ENCODE data around the gene TLN1. TPM values are rescaled to one million over a fixed set of nuclear protein-coding genes. Genes with fewer than 3 reads are reported as not detected.

Gene TLN1
- total RNA-seq, 1 experiment from 2014 or later = 109 TPM

DNA sequence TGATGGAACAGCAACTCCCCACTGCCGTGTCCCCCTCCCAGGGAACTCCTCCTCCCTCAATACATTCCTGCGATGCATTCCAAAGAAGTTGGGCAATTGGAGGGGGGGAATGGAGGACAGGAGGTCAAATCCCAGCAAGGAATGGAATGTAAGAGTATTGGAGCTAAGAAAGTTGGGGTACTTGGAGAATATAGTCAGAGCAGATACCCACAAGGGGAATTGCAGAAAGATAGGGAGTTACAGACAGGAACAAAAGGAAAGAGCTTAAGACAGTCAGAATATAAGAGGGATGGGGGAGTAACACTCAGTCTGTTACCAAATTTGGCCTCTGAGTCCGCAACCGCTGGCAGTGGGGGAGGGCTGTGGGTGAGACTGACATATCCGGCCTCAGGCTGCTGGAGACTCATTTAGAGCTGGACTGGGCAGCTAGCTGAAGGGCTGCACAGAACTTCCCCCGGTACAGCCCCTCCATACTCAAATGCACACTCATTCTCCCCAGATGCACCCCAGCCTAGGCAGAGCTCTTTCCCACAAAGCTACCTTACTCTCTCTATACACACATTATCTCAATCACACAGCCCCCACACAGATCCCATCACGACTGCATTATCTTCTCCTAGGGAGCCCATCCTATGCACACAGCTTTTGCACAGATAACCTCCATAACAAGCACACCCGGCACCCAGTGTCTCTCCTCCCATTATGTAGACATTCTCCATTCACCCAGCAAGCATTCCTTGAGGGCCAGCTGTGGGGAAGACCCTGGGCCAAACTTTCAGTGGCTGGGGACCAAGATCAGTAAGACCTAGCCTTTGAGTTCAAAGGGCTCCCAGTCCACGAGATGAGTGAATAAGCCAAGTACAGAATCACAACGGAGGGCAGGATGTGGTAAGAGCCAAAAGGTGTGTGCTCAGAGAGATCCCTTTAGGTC is 3.7 kb downstream of the TLN1 start (continued):
- no peak for TF ChIP-seq SMAD4 (CRISPR knock-in tag; IDR thresholded peaks at IDR 0.05)

GRCh38 chr9:35727676-35728040 is 4.3 kb downstream of the TLN1 start:
- no peak overlapping the region for H3K4me3 Mint-ChIP-seq
- no peak overlapping the region for H3K27ac Mint-ChIP-seq
- H3K36me3 Mint-ChIP-seq = peaks cover 21% of the 10 kb centered on the region
- ChIA-PET POLR2A (interaction anchor here (0.5 to 2.6 kb wide), 5 partner anchors 31 to 1318 kb away, joined by 3 to 14 read pairs (median 4); partner anchors contain the start of gene TPM2), CTCF (interaction anchor here (0.9 to 8.3 kb wide), 24 partner anchors 9 to 612 kb away, joined by 3 to 103 read pairs (median 10); partner anchors contain the start of genes ARHGEF39, ATOSB, CCDC107 and GBA2)
- H3K27me3 Mint-ChIP-seq (ENCODE audit: low read depth) = no peaks in the 10 kb centered on the region
- no peak for DNase-seq (ENCODE audit: low spot score)
- H3K9me3 Mint-ChIP-seq = no peaks in the 10 kb centered on the region
- H3K4me1 Mint-ChIP-seq = peaks cover 7% of the 10 kb centered on the region; the same call in 1 of the 2 replicates
- ATAC-seq = no peak
- TF ChIP-seq MYBL2 (CRISPR knock-in tag; IDR thresholded peaks at IDR 0.05) (no peak), JUN (CRISPR knock-in tag; IDR thresholded peaks at IDR 0.05) (no peak), ZNF263 (CRISPR knock-in tag; IDR thresholded peaks at IDR 0.05; ENCODE audit: low read depth) (no peak), ZBTB21 (CRISPR knock-in tag; IDR thresholded peaks at IDR 0.05; ENCODE audit: borderline replicate concordance) (no peak), ZNF138 (CRISPR knock-in tag; conservative IDR thresholded peaks at IDR 0.05) (no peak), OVOL2 (CRISPR knock-in tag; IDR thresholded peaks at IDR 0.05; ENCODE audit: borderline replicate concordance) (no peak), FOXK1 (CRISPR knock-in tag; IDR thresholded peaks at IDR 0.05) (no peak), HMGA2 (CRISPR knock-in tag; IDR thresholded peaks at IDR 0.05) (no peak), SOX15 (CRISPR knock-in tag; IDR thresholded peaks at IDR 0.05) (no peak), NR2C2 (CRISPR knock-in tag; IDR thresholded peaks at IDR 0.05) (no peak)
- TF ChIP-seq, protein P1, sequence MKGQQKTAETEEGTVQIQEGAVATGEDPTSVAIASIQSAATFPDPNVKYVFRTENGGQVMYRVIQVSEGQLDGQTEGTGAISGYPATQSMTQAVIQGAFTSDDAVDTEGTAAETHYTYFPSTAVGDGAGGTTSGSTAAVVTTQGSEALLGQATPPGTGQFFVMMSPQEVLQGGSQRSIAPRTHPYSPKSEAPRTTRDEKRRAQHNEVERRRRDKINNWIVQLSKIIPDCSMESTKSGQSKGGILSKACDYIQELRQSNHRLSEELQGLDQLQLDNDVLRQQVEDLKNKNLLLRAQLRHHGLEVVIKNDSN (CRISPR knock-in tag; IDR thresholded peaks at IDR 0.05) = no peak
- TF ChIP-seq, protein P2, sequence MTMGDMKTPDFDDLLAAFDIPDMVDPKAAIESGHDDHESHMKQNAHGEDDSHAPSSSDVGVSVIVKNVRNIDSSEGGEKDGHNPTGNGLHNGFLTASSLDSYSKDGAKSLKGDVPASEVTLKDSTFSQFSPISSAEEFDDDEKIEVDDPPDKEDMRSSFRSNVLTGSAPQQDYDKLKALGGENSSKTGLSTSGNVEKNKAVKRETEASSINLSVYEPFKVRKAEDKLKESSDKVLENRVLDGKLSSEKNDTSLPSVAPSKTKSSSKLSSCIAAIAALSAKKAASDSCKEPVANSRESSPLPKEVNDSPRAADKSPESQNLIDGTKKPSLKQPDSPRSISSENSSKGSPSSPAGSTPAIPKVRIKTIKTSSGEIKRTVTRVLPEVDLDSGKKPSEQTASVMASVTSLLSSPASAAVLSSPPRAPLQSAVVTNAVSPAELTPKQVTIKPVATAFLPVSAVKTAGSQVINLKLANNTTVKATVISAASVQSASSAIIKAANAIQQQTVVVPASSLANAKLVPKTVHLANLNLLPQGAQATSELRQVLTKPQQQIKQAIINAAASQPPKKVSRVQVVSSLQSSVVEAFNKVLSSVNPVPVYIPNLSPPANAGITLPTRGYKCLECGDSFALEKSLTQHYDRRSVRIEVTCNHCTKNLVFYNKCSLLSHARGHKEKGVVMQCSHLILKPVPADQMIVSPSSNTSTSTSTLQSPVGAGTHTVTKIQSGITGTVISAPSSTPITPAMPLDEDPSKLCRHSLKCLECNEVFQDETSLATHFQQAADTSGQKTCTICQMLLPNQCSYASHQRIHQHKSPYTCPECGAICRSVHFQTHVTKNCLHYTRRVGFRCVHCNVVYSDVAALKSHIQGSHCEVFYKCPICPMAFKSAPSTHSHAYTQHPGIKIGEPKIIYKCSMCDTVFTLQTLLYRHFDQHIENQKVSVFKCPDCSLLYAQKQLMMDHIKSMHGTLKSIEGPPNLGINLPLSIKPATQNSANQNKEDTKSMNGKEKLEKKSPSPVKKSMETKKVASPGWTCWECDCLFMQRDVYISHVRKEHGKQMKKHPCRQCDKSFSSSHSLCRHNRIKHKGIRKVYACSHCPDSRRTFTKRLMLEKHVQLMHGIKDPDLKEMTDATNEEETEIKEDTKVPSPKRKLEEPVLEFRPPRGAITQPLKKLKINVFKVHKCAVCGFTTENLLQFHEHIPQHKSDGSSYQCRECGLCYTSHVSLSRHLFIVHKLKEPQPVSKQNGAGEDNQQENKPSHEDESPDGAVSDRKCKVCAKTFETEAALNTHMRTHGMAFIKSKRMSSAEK (CRISPR knock-in tag; IDR thresholded peaks at IDR 0.05; ENCODE audit: borderline replicate concordance) = no peak

- Mint-ChIP-seq H3K27ac (no peak overlapping the region; the same call in none of the 2 replicates), H3K4me1 (peaks cover 7% of the 10 kb centered on the region; the same call in 1 of the 2 replicates), H3K4me3 (no peak overlapping the region), H3K27me3 (ENCODE audit: low read depth) (no peaks in the 10 kb centered on the region), H3K9me3 (no peaks in the 10 kb centered on the region), H3K36me3 (peaks cover 27% of the 10 kb centered on the region)
- ChIA-PET POLR2A (interaction anchor here (0.8 to 2.6 kb wide), 6 partner anchors 23 to 62 kb away, joined by 3 to 14 read pairs (median 4); partner anchors contain the start of genes GBA2, RGP1 and TPM2), CTCF (interaction anchor here (0.9 to 8.3 kb wide), 17 partner anchors 9 to 611 kb away, joined by 3 to 103 read pairs (median 11); partner anchors contain the start of genes ARHGEF39, ATOSB, CCDC107 and GBA2)
- ATAC-seq = no peak
- TF ChIP-seq ATF3 (CRISPR knock-in tag; conservative IDR thresholded peaks at IDR 0.05) = no peak
- no peak for TF ChIP-seq ESRRA (CRISPR knock-in tag; IDR thresholded peaks at IDR 0.05; ENCODE audit: borderline replicate concordance)
- TF ChIP-seq ZNF263 (CRISPR knock-in tag; IDR thresholded peaks at IDR 0.05; ENCODE audit: low read depth) = no peak
- TF ChIP-seq GRHL2 (CRISPR knock-in tag; IDR thresholded peaks at IDR 0.05; ENCODE audit: insufficient replicate concordance, severe bottlenecking) = no peak
- TF ChIP-seq SP1 (CRISPR knock-in tag; conservative IDR thresholded peaks at IDR 0.05) = no peak
- TF ChIP-seq SMAD4 (CRISPR knock-in tag; IDR thresholded peaks at IDR 0.05) = no peak
- no peak for TF ChIP-seq STAT6 (CRISPR knock-in tag; conservative IDR thresholded peaks at IDR 0.05; ENCODE audit: low read depth)
- TF ChIP-seq MXD4 (CRISPR knock-in tag; IDR thresholded peaks at IDR 0.05; ENCODE audit: borderline replicate concordance) = no peak
- TF ChIP-seq NFYB (CRISPR knock-in tag; conservative IDR thresholded peaks at IDR 0.05; ENCODE audit: low read depth) = no peak
- DNase-seq (ENCODE audit: low spot score) = no peak
Observed at GRCh38 chr9:35726931-35727330, 5.1 kb downstream of the TLN1 start.

Data from WTC11 (cell line).